GM11168 (cell line): ENCODE measurements around the gene ATP9B.

Experiments used
- in situ Hi-C: fragments of 300-500 bp; cut with MboI; formaldehyde crosslinking; loops from one replicate; pipeline ENCODE4 v1.12.0; 2022; ENCODE audit warnings: low sequenced_read_pairs; ENCODE audit not compliant: unreplicated experiment

The ATP9B gene

GRCh38 chr18:79068937-79069716 is at the start of gene ATP9B:
Gene ATP9B (plus strand): TSS chr18:79069394. CDS start chr18:79069411, 17 bp downstream.
- in situ Hi-C loops: no loop called here

- in situ Hi-C loops: no loop called here
Measured at GRCh38 chr18:79019881-79020280, 49.3 kb upstream of the ATP9B start.

DNA sequence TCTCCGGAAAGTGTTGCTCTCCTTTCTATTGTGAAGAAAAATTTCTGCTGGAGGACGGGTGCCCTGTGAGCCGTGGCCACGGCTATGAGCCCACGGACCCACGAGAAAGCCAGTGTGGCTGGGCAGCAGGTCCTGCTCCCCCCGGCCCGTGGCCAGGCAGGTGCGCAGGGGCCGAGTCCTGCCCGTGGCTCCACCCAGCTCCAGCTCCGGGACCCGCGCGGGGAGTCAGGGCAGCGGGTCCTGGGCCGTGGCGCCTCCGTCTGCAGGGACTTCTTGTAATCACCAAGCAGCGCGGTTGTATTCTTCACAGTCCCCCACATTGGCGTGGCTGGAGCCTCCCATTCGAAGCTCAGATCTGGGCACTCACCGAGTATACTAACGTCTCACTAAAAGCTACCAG is 46.6 kb upstream of the ATP9B start:
- in situ Hi-C loops: no loop called here

- in situ Hi-C loops: no loop called here
Measured at GRCh38 chr18:79026491-79026890, 42.7 kb upstream of the ATP9B start.

DNA sequence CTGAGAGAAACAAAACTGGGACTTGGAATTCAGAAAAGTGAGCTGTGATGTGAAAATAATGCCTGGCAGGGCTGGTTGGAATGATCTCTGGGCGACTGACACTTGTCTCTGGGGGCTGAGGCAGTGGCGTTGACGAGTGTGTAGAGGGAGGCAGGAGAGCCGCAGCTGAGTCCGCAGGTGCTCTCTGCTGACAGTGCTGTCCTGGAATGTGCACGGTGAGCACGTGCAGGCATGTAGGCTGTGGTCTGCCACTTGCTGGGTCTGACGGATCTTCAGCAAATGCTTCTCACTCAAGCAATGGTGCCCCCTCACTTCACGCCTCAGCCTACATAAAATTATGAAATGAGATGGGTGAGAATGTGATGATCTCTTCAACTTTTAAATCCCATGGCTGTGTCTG is 38.5 kb upstream of the ATP9B start:
- in situ Hi-C loops: no loop called here

GRCh38 chr18:79042276-79042675 is 26.9 kb upstream of the ATP9B start:
- in situ Hi-C loops: no loop called here

DNA sequence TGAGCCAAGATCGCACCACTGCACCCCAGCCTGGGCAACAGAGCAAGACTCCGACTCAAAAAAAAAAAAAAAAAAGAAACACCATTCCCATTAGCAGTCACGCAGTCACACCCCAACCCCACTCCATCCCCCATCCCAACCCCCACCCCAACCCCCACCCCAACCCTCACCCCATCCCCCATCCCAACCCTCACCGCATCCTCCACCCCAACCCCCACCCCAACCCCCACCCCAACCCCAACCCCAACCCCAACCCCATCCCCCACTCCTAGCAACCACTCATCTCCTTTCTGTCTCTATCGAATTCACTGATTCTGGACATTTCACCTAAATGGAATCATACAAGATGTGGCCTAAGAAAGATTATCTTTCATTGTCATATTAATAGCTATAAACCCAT is 25.9 kb upstream of the ATP9B start:
- in situ Hi-C loops: no loop called here

- in situ Hi-C loops: no loop called here
Measured at GRCh38 chr18:79046522-79046921, 22.7 kb upstream of the ATP9B start.

- in situ Hi-C loops: no loop called here
Measured at GRCh38 chr18:79047556-79048244, 21.5 kb upstream of the ATP9B start.

DNA sequence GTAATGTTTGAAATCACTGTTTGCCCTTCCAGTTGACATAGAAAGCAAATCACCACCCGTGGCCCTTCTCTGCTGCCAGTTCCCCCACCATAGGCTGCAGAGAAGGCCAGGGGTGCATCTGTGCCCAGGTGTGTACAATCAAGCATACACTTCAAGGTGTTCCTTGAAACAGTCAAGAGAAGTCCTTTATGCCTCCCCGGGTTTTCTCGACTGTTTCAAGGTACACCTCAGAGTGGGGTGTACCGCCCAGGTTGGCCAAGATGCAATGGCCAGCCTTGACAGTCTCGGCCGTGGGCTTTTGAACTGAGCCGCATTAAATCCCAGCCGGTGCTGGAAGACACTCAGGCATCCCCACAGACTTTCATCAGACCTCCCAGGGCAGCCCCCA is 21.0 kb upstream of the ATP9B start:
- in situ Hi-C loops: no loop called here

GRCh38 chr18:79049506-79049905 is 19.7 kb upstream of the ATP9B start:
- in situ Hi-C loops: no loop called here

DNA sequence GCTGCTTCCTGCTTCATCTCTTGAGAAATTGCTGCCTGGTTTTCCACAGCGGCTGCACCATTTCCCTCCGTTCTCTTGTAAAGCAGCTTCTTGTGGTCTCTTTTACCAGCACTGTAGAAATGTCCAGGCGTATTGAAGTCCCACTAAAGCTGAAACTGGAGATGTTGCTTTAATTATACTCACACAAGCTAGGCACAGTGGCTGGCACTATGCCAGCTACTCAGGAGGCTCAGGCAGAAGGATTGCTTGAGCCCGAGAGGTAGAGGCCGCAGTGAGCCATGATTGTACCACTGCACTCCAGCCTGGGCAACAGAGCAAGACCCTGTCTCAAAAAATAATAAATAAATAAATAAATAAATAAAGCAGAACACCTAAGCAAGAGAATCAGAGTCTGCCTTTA is 19.2 kb upstream of the ATP9B start:
- in situ Hi-C loops: no loop called here

DNA sequence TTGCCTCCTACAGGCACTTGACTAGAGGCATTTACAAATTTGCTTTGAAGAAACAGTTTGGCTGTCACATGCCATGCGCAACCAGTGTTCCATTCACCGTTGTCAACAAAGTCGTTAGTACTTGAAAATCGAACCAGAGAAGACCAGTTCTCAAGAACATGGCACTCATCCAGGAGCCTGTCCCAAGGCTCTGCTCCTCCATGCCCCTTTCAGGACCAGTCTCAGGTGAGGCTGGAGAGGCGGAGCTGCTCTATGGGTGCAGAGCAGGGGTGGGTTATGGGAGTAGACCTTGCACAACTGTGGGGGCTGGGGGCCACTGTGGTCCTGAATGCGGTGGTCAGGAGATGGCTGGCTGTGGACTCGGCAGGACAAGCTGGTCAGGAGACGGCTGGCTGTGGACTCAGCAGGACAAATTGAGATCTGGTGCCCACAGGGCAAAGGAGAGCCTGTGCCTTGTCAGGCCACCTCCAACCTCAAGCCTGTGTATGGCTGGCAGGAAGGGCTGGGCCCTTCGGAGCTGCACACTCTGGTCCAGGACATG is 12.3 kb upstream of the ATP9B start:
- in situ Hi-C loops: no loop called here

- in situ Hi-C loops: no loop called here
Measured at GRCh38 chr18:79058007-79058406, 11.2 kb upstream of the ATP9B start.

DNA sequence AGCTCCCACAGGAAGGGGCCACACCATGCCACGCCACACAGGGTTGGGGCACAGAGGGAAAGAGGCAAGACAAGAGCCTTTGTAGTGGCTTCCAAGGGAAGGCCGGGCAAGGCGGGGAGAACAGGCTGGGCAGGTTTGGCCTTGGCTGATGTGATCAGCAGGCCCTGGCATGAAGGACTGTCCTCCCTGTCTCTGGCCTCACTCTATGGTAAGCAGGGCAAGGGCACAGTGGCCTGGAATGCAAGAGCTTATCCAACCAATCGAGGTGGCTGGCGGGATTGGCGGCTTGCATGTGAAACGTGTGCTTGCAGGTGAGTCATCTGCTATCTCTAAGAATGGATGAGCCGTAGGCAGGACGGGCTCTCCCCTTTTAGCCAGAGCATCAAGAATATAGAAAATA is 6.4 kb upstream of the ATP9B start:
- in situ Hi-C loops: no loop called here

GRCh38 chr18:79064228-79064627 is 5.0 kb upstream of the ATP9B start:
- in situ Hi-C loops: no loop called here

GRCh38 chr18:79065802-79066201 is 3.4 kb upstream of the ATP9B start:
- in situ Hi-C loops: no loop called here

DNA sequence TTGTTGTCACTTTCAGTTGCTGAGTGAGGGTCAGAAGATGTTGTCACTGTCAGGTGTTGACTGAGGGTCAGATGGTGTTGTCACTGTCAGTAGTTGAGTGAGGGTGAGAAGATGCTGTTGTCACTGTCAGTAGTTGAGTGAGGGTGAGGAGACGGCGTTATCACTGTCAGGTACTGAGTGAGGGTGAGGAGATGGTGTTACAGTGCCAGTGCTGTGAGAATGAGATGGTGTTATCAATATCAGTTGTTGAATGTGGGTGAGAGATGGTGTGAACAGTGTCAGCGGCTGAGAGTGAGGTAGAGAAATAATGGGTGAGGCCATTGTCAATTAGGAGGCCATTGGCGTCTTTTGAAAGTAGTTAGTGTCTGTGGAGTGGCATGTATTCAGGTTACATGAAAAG is 1.6 kb upstream of the ATP9B start:
- in situ Hi-C loops: no loop called here

DNA sequence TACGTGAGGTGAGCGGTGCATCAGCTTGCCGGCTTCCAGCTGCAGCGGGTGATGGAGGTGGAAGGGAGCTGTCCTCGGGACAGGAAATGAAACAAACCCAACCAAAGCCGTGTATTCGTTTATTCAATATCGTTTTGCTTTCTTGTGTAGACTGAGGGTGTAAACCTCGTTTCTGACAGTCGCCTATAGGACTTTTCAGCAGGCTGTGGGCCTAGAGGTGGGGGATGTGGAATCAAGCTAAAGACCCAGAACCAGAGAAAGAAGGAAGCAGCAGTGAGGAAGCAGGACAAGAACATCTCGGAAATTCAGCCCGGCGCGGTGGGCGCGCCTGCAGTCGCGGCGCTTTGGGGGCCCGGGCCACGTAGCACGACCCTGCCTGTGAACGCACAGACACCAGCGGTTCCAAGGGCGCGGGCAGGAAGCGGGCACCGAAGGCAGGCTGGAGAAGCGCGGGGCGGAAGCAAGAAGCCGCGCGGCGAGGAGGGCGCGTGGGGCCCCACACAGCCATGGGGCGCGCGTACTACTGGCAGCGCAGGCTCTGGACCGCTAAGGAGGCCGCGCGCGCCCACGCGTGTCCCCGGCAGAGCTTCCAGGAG is 755 bp upstream of the ATP9B start:
- in situ Hi-C loops: no loop called here

DNA sequence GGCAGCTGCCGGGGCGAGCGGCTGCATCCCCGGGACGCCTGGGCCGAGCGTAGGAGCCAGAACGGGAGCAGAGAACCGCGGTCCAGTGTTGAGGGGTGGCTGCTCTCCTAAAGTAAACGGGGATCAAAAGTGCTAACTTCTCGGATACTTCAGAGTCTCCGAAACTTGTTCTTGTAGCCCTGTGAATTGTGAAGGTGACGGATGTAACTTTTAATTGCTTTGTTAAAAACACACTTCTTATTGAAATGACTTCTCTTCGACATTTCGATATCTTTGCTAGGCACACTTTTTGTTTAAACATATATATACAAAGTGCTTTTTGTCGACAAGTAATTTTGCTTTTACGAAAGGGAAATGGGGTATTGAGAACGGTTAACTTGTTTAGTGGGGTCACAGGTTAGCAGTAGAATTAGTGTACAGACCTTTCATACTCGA is 540 bp downstream of the ATP9B start:
- in situ Hi-C loops: no loop called here

DNA sequence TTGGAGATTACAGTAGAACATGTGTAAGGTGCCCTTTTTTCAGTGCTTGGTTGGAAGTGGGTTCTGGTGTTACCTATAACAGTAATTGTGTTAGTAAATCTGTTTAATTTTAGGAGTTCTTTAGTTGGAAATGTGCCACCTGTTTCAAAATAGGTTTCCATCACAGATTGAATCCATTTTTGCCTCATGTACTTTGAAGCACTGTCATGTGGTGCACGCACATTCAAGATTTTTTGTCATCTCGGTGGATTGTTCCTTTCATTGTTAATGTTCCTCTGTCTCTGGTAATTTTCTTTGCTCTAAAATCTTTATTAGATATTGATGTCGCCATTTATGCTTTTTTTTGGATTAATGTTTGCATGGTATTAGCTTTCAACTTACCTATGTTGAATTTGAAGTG is 1.3 kb downstream of the ATP9B start:
- in situ Hi-C loops: no loop called here
